ENCODE data around the gene RBPJL.

Gene RBPJL

DNA sequence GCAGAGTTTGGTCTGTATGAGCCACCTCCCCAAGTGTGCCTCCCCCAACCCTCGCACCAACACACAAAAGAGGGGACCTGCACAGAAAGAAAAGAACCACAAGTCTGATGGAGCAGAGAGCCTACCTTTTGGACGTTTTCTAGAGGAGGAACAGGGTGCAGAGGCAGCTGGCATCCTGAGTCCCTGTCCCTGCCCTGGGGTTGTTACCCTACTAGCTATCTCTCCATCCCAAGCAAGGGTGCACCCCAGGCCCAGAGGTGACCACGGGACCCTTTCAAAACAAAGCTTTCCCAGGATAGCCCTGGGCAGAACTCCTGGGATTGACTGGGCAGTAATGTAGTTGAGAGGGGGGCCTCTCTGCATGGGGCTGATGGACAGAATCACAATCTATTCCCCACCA, 11.2 kb downstream of the RBPJL start:
- no peak for DNase-seq (ENCODE audit: low read depth in 3 of 3)

DNA sequence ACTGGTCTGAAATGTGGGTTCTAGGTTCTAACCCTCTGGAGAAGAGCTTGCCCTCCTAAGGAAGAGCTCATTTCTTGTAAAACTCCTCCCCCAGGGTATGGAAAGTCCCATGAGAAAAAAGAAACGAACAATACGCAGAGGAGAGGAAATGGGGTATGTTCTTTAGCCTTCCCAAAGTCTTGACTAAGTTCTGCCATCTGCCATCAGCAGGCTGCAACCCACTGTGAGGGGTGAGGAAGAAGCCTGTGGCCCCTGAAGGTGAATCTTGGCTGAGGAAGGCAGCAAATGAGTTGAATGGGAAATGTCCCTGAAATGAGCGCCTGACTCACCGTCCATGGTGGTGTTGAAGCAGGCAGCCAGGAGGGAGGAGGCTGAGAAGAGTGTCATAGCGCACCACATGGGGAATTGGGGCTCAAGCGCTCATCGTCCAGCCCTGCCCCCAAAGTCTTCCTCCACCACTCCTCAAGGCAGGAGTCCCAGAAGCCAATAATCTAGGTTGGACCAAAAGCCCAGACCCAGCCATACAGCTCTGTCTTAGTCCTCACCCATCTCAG, 11.8 kb downstream of the RBPJL start:
- DNase-seq (ENCODE audit: low read depth in 3 of 3), result no peak

DNA sequence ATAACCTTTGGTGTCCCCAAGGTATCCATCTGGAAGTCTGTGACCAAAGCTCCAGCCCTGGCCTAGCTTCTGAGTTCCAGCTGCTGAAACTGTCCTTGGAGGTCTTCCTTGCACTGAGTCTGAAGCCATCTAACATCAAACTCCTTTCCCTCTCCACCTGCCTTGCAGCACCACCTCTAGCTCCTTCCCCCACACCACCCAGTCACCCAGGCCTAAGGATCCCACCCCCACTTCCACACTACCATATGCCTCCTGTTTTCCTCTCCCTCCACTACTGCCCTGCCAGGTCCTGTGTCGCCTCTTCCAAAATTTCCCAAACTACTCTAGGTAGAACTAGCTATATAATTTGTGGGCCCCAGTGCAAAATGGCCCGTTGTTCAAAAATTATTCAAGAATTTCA, 12.3 kb downstream of the RBPJL start:
- DNase-seq (ENCODE audit: low read depth in 3 of 3), result no peak

DNA sequence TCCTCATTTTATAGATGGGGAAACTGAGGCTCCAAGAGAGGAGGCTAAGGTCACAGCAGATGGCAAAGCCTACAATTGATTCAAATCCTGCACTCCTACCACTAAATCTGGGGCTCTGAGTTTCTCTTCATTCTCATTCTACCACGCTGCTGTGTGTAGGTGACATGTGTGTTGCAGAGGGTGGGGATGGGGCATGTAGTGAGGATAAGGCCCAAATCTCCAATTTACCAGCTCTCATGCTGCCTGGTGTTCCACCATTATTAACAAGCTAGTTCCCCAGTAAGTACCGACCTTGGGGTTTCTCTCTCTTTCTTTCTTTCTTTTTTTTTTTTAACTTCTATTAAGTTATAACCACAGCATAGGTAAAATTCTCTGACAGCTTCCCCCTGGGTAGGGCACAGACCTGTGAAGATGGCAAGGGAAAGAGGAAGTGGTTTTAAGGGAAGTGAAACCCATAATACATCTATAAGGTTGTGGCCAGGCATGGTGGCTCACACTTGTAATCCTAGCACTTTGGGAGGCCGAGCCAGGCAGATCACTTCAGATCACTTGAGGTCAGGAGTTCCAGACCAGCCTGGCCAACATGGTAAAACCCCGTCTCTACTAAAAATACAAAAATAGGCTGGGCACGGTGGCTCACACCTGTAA, 14.4 kb downstream of the RBPJL start:
- DNase-seq (ENCODE audit: low read depth in 3 of 3), result no peak

DNA sequence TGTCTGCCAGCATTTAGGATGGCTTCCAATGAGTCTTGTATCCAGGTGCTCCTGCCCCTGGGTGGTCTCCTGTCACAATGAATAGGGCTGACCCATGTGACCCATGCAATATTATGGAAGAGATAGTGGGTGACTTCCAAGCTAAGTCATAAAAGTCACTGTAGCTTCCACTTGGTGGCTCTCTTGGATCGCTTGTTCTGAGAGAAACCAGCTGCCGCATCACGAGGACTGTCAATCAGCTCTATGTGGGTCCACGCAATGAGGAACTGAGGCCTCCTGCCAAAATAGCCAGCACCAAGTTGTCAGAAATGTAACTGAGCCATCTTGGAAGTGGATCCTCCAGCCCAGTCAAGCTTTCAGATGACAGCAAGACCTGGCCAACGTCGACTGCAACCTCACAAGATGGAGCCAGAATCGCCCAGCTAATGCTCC, 16.3 kb downstream of the RBPJL start:
- DNase-seq (ENCODE audit: low read depth in 3 of 3), result no peak

DNA sequence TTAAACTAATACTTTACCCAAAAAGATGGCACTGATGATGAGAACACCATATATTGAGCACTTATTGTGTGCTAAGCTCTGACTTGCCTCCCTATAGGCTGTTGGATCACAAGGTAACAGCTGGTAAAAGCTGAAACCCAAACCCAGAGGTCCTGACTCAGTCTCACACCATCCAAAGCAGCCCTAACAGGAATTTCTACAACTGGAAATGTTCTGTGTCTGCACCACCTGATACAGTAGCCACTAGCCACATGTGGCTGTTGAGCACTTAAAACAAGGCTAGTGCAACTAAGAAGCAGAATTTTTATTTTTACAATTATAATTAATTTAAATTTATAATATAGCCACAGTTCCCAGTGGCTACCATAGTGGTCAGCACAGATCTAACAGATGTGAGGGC, 17.1 kb downstream of the RBPJL start:
- no peak for DNase-seq (ENCODE audit: low read depth in 3 of 3)

DNA sequence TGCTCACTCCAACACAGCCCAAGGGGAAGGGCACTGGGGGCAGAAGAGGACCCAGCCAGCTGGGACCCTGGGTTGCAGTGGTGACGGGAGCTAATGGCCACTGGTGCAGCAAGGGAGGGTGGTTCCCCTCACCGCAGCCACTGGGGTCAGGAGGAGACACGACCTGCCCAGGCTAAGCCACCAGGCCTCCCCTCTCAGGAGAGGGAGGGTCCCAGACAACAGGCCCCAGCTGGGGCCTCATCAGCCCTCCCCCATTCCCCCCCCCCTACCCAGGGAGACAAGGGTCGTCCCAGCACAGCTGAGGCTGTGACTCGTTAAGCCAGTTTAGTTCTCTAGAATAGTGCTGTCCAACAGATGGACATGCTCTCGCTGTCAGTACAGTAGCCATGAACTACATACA, 18.7 kb downstream of the RBPJL start:
- no peak for DNase-seq (ENCODE audit: low read depth in 3 of 3)

DNA sequence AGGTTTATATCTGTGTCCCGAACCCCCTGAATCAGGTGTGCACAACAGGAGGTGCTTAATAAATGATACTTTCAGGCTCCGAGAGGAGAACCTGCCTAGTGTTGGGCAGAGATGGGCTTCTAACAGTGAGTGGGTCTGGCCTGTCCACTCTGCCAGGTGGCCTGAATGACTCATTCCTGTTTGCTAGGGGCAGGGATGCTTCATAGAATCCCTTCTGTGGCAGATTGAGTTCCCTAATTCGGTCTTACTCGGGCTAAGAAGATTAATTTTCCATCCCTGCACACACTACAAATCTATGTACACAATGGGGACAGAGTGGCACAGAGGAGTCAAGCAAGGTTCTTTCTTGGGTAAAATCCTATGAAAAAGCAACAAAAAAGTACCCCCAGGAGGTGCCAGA, 21.8 kb downstream of the RBPJL start:
- no peak for DNase-seq (ENCODE audit: low read depth in 3 of 3)

DNA sequence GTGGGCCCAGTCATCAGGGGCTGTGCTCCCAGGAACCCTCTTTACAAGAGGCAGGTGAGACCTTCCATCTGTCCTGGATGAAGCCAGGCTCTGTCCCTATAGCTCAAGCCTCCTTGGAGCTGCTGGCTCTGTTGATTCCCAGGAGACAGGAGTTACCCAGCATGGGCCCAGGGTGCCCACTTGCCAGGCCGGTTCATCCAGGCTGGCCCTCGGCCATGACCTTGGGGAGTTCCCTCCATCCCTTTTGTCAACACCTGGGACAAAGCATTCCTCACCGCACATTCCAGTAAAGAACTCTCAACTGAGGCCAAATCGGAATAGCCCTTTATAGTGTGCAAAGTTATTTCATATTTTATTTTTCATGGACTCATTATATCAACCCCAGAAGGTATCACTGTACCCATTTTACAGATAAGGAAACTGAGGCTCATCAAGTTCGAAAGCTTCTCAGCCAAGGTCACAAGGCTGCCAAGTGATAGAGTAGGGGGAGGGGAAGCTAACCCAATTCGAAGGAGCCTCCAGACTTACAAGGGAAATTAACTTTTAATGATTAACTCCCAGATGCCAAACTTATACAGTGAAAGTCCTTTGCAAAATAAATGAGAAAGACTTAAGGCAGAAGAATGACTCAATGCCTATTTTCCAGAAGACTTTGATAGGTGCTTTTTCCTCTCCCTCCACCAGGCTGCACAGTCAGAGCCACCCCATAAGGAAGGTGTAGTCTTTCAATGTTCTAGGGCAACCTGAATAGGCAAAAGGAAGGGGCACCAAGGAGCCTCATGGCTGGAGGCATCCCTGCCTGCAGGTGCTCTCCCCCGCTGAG, 23.1 kb downstream of the RBPJL start:
- no peak for DNase-seq (ENCODE audit: low read depth in 3 of 3)

DNA sequence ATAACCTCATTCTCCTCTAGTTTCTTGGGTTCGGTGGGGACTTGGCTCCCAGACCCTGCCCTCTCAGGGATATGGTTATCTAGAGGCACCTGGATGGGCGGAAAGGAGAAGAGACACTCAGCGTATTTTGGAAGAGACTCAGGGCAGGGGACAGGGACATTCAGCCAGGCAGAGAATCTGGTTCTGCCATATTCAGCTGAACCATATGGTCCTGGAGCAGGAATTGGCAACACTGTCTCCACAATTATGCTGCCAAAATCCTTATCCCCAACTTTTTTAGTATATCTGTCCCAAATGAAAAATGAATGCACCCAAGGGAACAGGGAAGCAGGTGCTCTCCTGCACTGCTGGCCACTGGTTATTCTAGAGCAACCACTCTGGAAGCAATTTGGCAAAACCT, 23.8 kb downstream of the RBPJL start:
- DNase-seq (ENCODE audit: low read depth in 3 of 3), result no peak

DNA sequence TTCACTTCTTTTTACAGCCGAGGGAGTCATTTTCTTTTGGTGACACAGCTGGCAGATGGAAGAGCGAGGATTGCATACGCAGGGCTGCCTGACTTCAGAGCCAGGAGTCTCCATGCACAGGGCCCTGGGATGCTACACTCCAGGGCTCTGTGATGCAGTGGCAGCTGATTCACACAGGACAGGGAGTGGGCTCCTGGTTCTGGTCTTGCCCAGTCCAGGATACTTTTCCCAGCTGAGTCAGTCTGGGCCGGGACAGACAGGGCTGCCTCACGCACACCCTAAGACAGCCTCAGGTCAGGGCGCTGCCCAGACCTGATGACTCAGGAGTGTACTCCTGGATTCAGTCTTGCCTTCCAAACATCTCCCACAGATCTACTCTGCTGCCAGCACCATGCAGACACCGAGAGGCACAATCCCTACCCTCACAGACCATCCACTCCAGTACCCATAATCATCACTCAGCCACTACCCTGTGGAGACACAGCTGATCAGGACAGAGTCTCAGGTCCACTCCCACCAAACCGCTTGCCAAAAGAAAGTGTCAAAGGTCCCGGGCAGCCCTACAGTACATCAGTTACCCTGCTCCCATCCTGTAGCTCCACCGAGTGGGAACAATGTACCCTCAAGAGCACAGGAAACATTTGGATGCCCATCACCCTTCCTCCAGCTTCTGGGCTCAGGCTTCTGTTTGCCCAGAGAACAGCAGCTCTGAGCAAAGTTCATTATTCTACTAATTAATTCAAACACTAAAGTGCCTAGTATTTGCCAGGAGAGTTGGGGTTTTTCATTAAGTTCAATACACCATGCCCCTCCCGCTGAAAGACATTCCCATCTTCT, 30.1 kb downstream of the RBPJL start:
- no peak for DNase-seq (ENCODE audit: low read depth in 3 of 3)

DNA sequence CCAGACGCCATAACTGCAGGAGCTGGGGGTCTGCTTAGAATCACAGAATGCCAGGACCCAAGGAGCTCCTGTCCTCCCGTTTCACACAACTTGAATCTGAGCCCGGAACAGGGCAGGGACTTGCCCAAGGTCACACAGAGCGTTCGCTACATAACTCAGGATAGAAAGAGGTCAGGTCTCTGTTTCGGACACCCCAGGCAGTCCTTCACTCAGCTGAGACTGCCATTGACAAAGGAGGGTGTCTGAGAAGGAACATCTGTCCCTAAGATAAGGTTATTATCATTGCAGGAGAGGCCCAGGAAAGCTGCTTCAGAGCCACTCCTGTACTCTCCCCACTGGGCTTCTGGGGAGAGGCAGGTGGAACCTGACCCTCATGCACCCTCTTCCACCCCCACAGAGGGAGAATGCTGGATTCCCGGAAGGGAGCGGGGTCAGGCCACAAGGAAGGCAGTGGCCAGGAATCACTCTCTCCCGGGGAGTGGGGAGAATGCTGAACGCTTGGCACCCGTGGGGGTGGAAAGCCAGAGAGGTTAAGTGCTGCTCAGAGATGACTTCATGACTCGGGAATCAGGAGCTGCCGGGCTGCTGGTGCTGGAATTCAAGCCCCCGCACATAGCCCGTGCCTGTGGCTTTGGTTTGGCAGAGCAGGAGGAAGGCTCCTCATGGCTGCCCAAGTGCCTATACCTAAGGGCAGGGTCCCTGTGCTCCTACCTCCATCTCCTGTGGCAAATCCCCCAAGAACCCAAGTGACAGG, 30.9 kb downstream of the RBPJL start:
- DNase-seq (ENCODE audit: low read depth in 3 of 3), result no peak

DNA sequence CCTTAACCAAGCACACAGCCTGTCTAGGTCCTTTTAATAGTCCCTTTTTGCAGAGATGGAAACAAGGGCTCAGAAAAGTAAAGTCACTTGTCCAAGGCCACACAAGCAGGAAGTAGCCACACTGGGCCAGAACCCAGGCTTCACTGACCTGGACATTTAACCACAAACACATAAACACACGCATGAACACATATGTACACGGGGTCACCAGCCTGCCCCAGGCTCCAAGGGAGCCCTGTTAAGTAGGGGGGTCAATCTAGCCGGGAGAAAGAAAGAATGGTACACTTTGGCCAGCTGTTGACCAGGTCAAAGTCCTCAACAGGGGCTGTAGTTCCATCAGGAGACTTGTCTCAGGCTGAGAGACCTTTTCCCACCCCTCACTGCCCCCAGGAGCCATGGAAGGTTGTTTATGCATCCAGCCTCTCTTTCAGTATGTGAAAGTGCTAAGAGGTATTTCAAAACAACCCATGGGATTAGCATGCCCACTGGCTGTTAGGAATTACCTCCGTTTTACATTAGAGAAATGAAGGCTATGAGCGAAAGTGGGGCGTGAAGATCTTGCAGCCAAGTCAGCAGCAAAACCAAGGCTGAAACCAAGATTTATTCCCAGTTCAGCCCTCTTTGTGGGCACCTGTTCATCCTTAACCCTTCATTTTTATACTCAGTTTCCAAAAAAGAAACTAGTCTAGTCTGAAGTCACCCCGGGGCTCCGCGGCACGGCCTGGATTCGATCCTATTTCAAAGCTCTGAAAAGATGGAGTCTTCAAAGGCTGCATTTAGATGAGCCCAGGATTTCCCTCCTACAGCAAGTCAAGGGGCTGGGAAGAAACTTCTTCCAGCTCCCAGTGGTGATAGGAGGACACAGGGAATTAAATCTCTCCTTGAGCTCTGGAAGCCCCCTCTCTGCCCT, 31.7 kb downstream of the RBPJL start:
- no peak for DNase-seq (ENCODE audit: low read depth in 3 of 3)

DNA sequence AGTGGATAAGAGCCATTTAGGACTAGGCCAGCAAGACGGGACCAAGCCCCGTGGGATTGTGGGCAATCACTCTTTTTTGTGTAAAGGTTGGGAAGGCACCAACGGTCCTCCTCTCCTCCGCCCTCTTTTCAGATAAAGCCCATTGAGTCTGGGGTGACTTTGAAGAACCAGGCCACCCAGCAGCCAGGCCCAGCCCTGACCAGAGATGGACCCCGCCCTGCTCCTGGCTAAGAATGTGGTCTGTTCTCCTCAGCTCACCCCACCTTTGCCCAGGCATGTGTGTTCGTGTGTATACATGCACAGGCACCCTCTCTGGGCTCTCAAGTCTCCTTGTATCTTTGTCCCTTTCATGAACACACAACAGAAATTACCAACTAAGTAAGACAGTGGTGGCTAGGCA, 32.4 kb downstream of the RBPJL start:
- DNase-seq (ENCODE audit: low read depth in 3 of 3), result no peak

DNA sequence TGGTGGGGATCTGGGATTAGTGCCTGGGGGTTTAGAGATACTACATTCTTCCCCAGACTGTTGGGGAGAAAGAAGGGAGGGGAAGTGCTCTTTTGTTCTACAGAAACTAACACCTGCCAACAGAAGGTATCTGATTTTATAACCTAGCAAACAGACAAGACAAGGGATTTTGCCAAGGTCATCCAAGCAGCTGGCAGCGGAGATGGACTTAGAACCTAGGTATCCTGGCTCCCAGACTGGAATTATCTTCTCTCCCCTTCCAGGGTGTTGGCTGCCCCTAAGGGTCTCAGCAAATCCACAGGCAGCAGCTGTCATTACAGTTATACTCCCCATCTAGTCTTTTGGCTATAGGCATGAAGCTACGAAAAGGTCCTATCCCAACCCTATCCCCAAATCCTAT, 33.2 kb downstream of the RBPJL start:
- DNase-seq (ENCODE audit: low read depth in 3 of 3), result no peak

DNA sequence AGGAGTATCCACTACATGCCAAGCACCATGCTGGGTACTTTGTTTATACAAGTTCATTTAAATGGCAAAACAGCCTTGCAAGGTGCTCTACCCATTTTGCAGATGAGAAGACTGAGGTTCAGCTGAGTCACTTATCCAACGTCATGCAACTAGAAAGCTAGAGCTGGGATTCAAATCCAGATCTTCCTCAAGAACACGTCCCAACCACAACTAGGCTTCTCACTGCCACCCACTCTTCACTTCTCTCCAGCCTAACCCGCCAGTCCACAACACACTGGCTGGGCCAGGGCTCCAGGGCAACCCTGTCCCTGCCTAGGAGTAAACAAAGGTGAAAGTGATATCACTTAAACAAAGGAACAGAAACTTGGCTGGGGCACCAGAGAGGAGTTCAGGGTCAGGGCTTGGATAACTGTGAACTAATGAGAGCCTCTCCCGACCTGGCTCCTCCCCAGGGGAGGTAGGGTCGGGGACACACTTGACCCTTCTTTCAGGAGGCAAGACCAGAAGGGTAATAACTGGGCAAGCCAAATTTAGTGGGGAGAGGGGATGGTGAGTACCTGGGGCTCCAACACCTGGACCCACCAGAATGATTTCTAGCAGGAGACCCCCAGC, 33.7 kb downstream of the RBPJL start:
- no peak for DNase-seq (ENCODE audit: low read depth in 3 of 3)

DNA sequence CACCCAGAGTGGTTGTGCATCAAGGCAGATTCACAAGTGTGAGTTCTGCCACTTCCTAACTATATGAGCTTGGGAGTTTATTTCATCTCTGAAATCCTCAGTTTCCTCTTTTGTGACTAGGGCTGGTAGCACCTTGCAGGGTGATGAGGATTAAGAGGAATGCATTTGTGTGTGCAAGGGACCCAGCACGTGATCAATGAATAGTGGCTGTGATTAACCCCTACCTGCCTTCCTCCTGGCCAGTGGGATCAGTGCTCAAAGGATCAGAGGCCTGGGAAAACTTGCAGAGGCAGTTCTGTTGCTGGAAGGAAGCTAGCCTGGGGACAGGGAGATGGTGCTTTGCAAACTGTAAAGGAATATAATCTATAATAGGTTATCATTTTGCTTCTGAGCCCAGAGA, 34.3 kb downstream of the RBPJL start:
- no peak for DNase-seq (ENCODE audit: low read depth in 3 of 3)

DNA sequence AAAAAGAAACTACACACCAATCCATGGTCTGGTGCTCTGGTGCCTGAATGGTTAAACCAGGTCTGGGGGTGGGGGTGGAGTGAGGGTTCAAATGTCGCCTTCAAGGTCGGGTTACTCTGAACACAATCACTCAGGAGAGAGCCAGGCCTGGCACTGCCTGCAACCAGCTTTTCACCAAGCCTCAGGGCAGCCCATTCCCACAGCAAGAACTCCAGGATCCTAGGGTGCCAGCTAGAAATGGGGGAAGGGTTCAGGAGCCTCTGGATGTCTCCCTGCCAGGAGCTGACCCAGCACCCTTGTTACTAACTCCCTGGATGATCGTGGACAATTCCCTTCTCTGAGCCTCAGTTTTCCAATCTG, 34.9 kb downstream of the RBPJL start:
- DNase-seq (ENCODE audit: low read depth in 3 of 3), result no peak

DNA sequence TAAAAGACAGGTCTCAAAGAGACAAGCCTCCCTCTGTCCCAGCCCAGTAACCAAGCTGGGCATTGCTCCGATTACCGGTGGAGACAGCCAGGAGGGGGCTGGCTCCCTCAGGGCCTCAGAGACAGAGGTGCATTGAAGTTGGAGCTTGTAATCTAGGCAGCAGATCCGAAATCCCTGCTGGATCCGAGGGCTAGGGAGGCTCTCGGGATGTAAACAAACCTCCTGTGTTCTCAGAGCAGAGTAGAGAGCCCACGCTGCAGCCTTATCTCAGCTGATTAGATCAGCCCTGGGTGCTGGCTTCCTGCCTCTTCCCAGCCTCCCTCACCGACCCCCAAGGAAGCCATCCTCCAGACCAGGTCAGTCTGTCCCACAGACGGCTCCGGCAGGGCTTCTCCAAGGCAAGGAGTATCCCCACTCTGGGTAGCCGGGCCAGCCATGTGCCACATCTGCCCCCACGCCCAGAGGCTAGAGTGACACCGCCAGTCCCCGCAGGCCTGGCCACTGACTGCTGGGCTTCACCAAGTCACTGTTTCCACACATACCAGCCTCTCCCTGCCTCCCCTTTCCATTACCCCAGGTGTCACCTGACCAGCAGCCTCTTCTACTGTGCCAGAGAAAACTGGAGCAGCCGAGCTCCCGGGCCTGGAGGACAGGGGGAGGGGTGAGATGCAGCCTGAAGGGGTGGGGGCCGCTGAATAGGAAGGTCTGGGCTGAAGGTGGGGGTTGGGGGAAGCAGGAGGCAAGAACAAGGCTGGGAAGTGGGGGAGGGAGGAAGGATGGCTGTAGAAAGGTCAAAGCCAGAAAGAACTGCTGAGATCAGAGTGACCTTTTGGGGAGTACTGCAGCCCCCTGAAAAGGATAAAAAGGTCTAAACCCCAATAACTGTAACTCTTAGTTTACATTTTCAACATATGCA, 35.6 kb downstream of the RBPJL start:
- no peak for DNase-seq (ENCODE audit: low read depth in 3 of 3)
